Vagina (tissue), 2 donors: ENCODE data around the gene ROR2. TPM values are rescaled to one million over a fixed set of nuclear protein-coding genes. Genes with fewer than 3 reads are reported as not detected.

Experiments
- DNase-seq, 2 donors: peaks; one replicate each; pipeline ENCODE4 v3.0.0-alpha.2; 2017; ENCODE audit errors: extremely low spot score in 2 of 2
- H3K27ac ChIP-seq: fragments of 200-600 bp; sonication (generic); one replicate; pipeline ENCODE4 v1.5.1; 2019
- H3K27me3 ChIP-seq: fragments of 200-600 bp; sonication (generic); one replicate; pipeline ENCODE4 v1.5.1; 2019
- H3K36me3 ChIP-seq, 2 donors: fragments of 200-600 bp; sonication (generic); one replicate each; pipeline ENCODE4 v1.5.1; 2017 to 2019
- H3K4me1 ChIP-seq: fragments of 200-600 bp; sonication (generic); one replicate; pipeline ENCODE4 v1.5.1; 2019
- H3K4me3 ChIP-seq, 2 donors: fragments of 200-600 bp; sonication (generic); 1 replicate in 1 of 2; 2 replicates in 1 of 2; pipeline ENCODE4 v1.5.1; 2016 to 2019
- H3K9me3 ChIP-seq: fragments of 200-600 bp; sonication (generic); one replicate; pipeline ENCODE4 v1.5.1; 2019
- POLR2A ChIP-seq, 2 donors: fragments of 450-650 bp; IDR thresholded peaks; one replicate each; pipeline ENCODE4 v1.6.1; 2017; ENCODE audit warnings: antibody characterized with exemption in 2 of 2, mild to moderate bottlenecking in 2 of 2, moderate library complexity in 2 of 2
- POLR2AphosphoS5 ChIP-seq, 2 donors: sonication (generic); formaldehyde crosslinking; IDR thresholded peaks; one replicate each; pipeline ENCODE4 v1.9.0; 2017; ENCODE audit warnings: antibody characterized with exemption in 2 of 2, mild to moderate bottlenecking in 2 of 2, low read depth in 1 of 2; ENCODE audit not compliant: insufficient read depth in 1 of 2
- intact Hi-C: fragments of 100-400 bp; cut with DNase I; formaldehyde crosslinking; loops from one replicate; pipeline ENCODE4 v1.15.1; 2023
- total RNA-seq: library from RNA; depleted of rRNA; stranded (reverse); fragments of >200 nt; gene quantifications from one replicate; pipeline ENCODE4 v1.2.3, GENCODE V29; 2016
- TF ChIP-seq, protein P1 (sequence below), 3 experiments: fragments of 450-650 bp in 2 of 3; fragments of 200-600 bp in 1 of 3; sonication (generic) in 1 of 3; IDR thresholded peaks; one replicate each; pipeline ENCODE4 v1.5.1; 2017 to 2019; ENCODE audit warnings: antibody characterized with exemption in 3 of 3, mild to moderate bottlenecking in 2 of 3, moderate library complexity in 2 of 3

ROR2 gene
- total RNA-seq, 1 donor from 2014 or later, result 22.3 TPM

- intact Hi-C loops, result loop anchor here (5.0 kb wide), 1 partner anchor 132 kb away; the partner anchor contains the start of gene ROR2
- H3K4me1 ChIP-seq, result peaks cover 40% of the 10 kb centered on the region
- no peak overlapping the region for H3K27ac ChIP-seq
- no peaks in the 10 kb centered on the region for H3K27me3 ChIP-seq
- no peak overlapping the region for H3K4me3 ChIP-seq
- TF ChIP-seq POLR2AphosphoS5 (IDR thresholded peaks at IDR 0.05; ENCODE audit: insufficient read depth in 1 of 2, low read depth in 1 of 2) (no peak), POLR2A (IDR thresholded peaks at IDR 0.05) (no peak)
- TF ChIP-seq, protein P1, sequence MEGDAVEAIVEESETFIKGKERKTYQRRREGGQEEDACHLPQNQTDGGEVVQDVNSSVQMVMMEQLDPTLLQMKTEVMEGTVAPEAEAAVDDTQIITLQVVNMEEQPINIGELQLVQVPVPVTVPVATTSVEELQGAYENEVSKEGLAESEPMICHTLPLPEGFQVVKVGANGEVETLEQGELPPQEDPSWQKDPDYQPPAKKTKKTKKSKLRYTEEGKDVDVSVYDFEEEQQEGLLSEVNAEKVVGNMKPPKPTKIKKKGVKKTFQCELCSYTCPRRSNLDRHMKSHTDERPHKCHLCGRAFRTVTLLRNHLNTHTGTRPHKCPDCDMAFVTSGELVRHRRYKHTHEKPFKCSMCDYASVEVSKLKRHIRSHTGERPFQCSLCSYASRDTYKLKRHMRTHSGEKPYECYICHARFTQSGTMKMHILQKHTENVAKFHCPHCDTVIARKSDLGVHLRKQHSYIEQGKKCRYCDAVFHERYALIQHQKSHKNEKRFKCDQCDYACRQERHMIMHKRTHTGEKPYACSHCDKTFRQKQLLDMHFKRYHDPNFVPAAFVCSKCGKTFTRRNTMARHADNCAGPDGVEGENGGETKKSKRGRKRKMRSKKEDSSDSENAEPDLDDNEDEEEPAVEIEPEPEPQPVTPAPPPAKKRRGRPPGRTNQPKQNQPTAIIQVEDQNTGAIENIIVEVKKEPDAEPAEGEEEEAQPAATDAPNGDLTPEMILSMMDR (IDR thresholded peaks at IDR 0.05), result no peak
- no peaks in the 10 kb centered on the region for H3K9me3 ChIP-seq
- no peaks in the 10 kb centered on the region for H3K36me3 ChIP-seq
- no peak for DNase-seq
Observed at GRCh38 chr9:91820126-91820750, 129.8 kb downstream of the ROR2 start.

DNA sequence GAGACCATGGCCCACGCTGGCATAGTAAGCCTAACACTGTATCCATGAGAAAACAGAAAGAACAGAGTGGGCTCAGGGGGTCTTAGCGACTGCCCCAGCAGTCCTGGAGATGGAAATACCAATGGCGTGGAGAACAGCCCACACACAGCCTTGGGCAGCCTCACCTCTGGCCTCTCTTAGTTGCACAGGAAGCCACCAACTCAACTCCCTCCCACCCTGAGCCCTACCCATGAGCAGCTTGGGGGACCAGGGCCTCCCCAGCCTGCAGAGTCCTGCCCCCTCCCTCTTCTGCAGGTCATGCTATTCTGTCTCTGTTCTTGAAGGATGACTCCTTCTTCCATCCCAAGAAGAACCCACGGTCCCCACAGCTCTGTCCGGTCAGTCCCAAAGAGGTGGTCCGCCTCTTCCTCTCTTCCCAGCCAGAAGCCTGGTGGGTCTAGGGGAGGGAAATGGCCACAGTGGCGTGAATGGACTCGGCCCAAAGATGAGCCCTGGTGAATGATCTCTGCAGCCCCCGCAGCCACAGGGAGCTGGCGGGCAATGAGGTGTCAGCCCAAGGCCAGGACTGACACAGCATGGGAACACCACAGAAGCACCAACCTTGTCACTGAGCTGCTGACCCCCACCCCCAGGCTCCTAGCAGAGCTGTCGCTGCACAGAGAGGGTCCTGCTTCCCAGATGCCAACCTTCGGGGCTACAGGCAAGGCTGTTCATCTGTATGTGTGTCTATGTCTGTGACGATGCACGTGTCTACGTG, 131.2 kb downstream of the ROR2 start:
- intact Hi-C loops, result no loop called here
- H3K4me3 ChIP-seq, result no peak overlapping the region
- H3K9me3 ChIP-seq, result no peaks in the 10 kb centered on the region
- no peaks in the 10 kb centered on the region for H3K36me3 ChIP-seq
- TF ChIP-seq, protein P1 (IDR thresholded peaks at IDR 0.05), result no peak
- no peak for TF ChIP-seq POLR2A (IDR thresholded peaks at IDR 0.05)
- no peak for TF ChIP-seq POLR2AphosphoS5 (IDR thresholded peaks at IDR 0.05; ENCODE audit: insufficient read depth in 1 of 2, low read depth in 1 of 2)
- peaks cover 32% of the 10 kb centered on the region for H3K4me1 ChIP-seq
- no peaks in the 10 kb centered on the region for H3K27me3 ChIP-seq
- DNase-seq, result no peak
- peak overlapping the region; percentile 75 for H3K27ac ChIP-seq

GRCh38 chr9:91818225-91818585, 131.8 kb downstream of the ROR2 start:
- Histone ChIP-seq H3K4me3 (no peak overlapping the region), H3K36me3 (no peaks in the 10 kb centered on the region), H3K27ac (peak overlapping the region; percentile 75), H3K27me3 (no peaks in the 10 kb centered on the region), H3K4me1 (peaks cover 27% of the 10 kb centered on the region), H3K9me3 (no peaks in the 10 kb centered on the region)
- intact Hi-C loops, result no loop called here
- TF ChIP-seq POLR2AphosphoS5 (IDR thresholded peaks at IDR 0.05; ENCODE audit: insufficient read depth in 1 of 2, low read depth in 1 of 2) (no peak), POLR2A (IDR thresholded peaks at IDR 0.05) (no peak)
- TF ChIP-seq, protein P1 (IDR thresholded peaks at IDR 0.05), result no peak
- no peak for DNase-seq

DNA sequence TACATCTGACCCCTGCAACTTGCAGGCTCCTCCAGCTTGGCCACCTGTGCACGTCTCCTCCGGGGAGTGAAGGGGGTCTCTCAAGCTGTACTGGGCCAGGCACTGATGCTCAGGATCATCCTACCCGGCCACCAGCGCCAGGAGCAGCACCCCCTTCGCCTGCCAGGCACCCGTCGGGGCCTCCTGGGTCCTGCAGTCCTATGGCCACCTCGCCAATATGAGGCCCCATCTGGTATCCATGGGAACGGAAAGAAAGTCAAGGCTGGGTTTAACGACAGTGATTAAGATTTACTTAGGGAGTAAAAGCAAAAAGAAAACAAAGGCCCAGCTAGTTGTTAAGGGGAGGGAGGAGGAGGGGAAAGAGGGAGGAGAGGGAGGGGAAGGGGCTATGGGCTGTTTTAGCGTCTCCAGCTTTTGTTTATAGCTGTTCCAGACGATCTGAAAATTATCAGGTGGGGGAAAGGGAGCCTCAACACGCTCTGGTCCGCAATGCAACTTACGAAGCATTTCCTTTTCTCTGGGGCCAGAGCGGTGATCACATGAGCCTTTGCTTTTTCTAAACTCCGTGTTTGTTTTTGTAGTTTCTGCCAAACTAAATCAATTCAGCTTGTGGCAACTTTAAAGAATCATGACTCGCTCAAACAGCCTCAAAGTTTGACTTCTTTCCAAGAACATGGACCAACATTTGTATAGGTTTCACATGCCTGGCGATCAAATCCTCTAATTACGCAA, 132.4 kb downstream of the ROR2 start:
- DNase-seq, result no peak
- H3K4me1 ChIP-seq, result peaks cover 27% of the 10 kb centered on the region
- H3K27me3 ChIP-seq, result no peaks in the 10 kb centered on the region
- TF ChIP-seq POLR2AphosphoS5 (IDR thresholded peaks at IDR 0.05; ENCODE audit: insufficient read depth in 1 of 2, low read depth in 1 of 2) (no peak), POLR2A (IDR thresholded peaks at IDR 0.05) (no peak)
- TF ChIP-seq, protein P1 (IDR thresholded peaks at IDR 0.05), result no peak
- peak overlapping the region; percentile 75 for H3K27ac ChIP-seq
- H3K36me3 ChIP-seq, result no peaks in the 10 kb centered on the region
- no peaks in the 10 kb centered on the region for H3K9me3 ChIP-seq
- peak overlapping the region in 1 of 2 donors; percentile 18 for H3K4me3 ChIP-seq
- intact Hi-C loops, result no loop called here
